CD4-positive, alpha-beta T cell (primary cell): ENCODE data around the gene GABRB2. TPM values are rescaled to one million over a fixed set of nuclear protein-coding genes. Genes with fewer than 3 reads are reported as not detected.

ENCODE experiments used
- ATAC-seq: fragments of 200-7000 bp; cut with Tn5 transposase; one replicate; pipeline ENCODE4 v1.10.0; 2022; ENCODE audit warnings: mild to moderate bottlenecking; ENCODE audit not compliant: poor library complexity
- CTCF ChIA-PET: fragments of 350-600 bp; sonication (Branson Sonifier 250); formaldehyde crosslinking; loops from one replicate; lab custom pipeline; 2021; ENCODE audit warnings: antibody characterized with exemption, inconsistent platforms; lab: Charles Lee
- POLR2A ChIA-PET: fragments of 350-600 bp; sonication (Branson Sonifier 250); formaldehyde crosslinking; loops from one replicate; lab custom pipeline; 2021; ENCODE audit warnings: antibody characterized with exemption, inconsistent platforms; lab: Charles Lee
- DNase-seq, 14 experiments: peaks; one replicate each; pipeline ENCODE4 v3.0.0-alpha.2; 2013 to 2020; ENCODE audit warnings: mixed read lengths in 2 of 14
- H3K27ac ChIP-seq, 2 donors: one replicate each; pipeline versions ENCODE4 v1.5.1 to v1.7.0; 2013; ENCODE audit warnings: low read length in 2 of 2, low read depth in 1 of 2, mild to moderate bottlenecking in 1 of 2
- H3K27me3 ChIP-seq, 2 experiments: 1 replicate in 1 of 2; 2 replicates in 1 of 2; pipeline versions ENCODE4 v1.6.1 to v1.7.0; 2013; ENCODE audit warnings: low read length in 2 of 2, control low read depth in 1 of 2, mild to moderate bottlenecking in 1 of 2, moderate library complexity in 1 of 2; ENCODE audit not compliant: insufficient read depth in 2 of 2, control insufficient read depth in 1 of 2
- H3K36me3 ChIP-seq: one replicate; pipeline ENCODE4 v1.6.1; 2013; ENCODE audit warnings: low read length, control low read depth; ENCODE audit not compliant: insufficient read depth
- H3K4me1 ChIP-seq: one replicate; pipeline ENCODE4 v1.6.1; 2013; ENCODE audit warnings: low read length, control low read depth; ENCODE audit not compliant: insufficient read depth
- H3K4me3 ChIP-seq: one replicate; pipeline ENCODE4 v1.5.1; 2013; ENCODE audit warnings: mild to moderate bottlenecking, low read length, moderate library complexity
- H3K9me3 ChIP-seq, 2 experiments: 1 replicate in 1 of 2; 2 replicates in 1 of 2; pipeline versions ENCODE4 v1.6.1 to v1.7.0; 2013; ENCODE audit warnings: low read length in 2 of 2, mild to moderate bottlenecking in 2 of 2, control low read depth in 1 of 2, moderate library complexity in 1 of 2; ENCODE audit not compliant: control insufficient read depth in 1 of 2, insufficient read depth in 1 of 2
- H3K27ac Mint-ChIP-seq: one replicate; pipeline ENCODE4 v1.8.0; 2020; ENCODE audit warnings: mixed read lengths
- H3K27me3 Mint-ChIP-seq: one replicate; pipeline ENCODE4 v1.8.0; 2021; ENCODE audit warnings: mixed read lengths
- H3K36me3 Mint-ChIP-seq: one replicate; pipeline ENCODE4 v1.8.0; 2021; ENCODE audit warnings: low read depth, mixed read lengths
- H3K4me1 Mint-ChIP-seq: one replicate; pipeline ENCODE4 v1.8.0; 2021; ENCODE audit warnings: low read depth, mixed read lengths
- H3K4me3 Mint-ChIP-seq: one replicate; pipeline ENCODE4 v1.8.0; 2020; ENCODE audit warnings: mild to moderate bottlenecking, mixed read lengths
- H3K9me3 Mint-ChIP-seq: one replicate; pipeline ENCODE4 v1.8.0; 2020; ENCODE audit warnings: mixed read lengths
- CTCF ChIP-seq: fragments of 200-600 bp; IDR thresholded peaks from one replicate; pipeline ENCODE4 v1.8.0; 2022; ENCODE audit warnings: antibody characterized with exemption, mild to moderate bottlenecking
- intact Hi-C, 2 experiments: fragments of 100-400 bp; cut with DNase I in 1 of 2; cut with micrococcal nuclease in 1 of 2; formaldehyde crosslinking; loops; one replicate each; pipeline versions ENCODE4 v1.15.1 to v1.9.0; 2023 to 2025; cut with DNase I, micrococcal nuclease
- total RNA-seq, 174 experiments: library from RNA in 2 of 174; stranded (reverse) in 2 of 174; gene quantifications; one replicate each; pipeline ENCODE4 v1.2.3 and lab custom pipeline; 2021 to 2026

GABRB2 gene
- total RNA-seq, 2 experiments from 2014 or later, result not detected

DNA sequence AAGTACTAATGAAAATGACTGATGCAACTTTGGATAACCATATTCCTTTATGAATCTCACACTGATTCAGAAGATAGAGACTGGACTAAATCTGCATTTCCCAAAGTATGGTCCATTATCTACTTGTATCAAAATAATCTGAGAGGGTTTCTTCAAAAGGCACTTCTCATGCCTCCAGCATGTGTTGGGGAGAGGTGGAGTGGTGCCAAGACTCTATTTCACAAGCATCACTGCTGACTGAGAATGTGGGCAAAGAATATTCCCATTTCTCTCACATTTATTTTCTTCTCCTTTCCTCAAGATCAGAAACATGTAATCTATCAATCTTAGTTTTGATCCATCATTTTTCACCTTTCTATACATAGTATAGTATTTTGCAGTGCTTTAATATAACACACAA, 135.4 kb downstream of the GABRB2 start:
- Histone ChIP-seq H3K27ac (no peak overlapping the region), H3K36me3 (no peaks in the 10 kb centered on the region), H3K4me3 (no peak overlapping the region), H3K9me3 (no peaks in the 10 kb centered on the region), H3K4me1 (no peaks in the 10 kb centered on the region), H3K27me3 (no peaks in the 10 kb centered on the region)
- Mint-ChIP-seq H3K27ac (no peak overlapping the region), H3K4me1 (no peaks in the 10 kb centered on the region), H3K4me3 (no peak overlapping the region), H3K27me3 (no peaks in the 10 kb centered on the region), H3K36me3 (no peaks in the 10 kb centered on the region), H3K9me3 (no peaks in the 10 kb centered on the region)
- ChIA-PET POLR2A (no interaction called here), CTCF (no interaction called here)
- no peak for ATAC-seq
- DNase-seq, result no peak
- intact Hi-C loops, result no loop called here
- TF ChIP-seq CTCF, result no peak

DNA sequence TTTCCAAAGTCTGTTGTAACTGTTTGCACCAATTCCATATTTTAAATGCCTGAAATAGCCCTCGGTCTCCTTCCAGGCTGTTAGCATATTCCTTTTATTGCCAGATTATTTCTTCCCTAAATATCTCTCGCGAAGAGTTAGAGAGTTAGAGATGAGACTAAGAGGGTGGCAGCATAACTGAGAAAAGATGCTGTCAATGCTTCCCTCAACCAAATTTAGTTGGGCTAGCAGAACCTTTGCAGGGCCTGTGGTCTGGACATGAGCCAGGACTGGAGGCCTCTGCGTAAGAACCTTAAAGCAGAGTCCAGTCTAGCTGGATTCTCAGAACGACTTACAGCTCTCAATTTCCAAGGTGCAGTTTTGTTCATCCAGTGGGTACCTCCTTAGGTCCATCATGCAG, 135.9 kb downstream of the GABRB2 start:
- no peak overlapping the region for H3K4me3 Mint-ChIP-seq
- intact Hi-C loops, result no loop called here
- no peak for ATAC-seq
- H3K4me3 ChIP-seq, result no peak overlapping the region
- H3K27ac Mint-ChIP-seq, result no peak overlapping the region
- no peaks in the 10 kb centered on the region for H3K27me3 Mint-ChIP-seq
- H3K9me3 Mint-ChIP-seq, result no peaks in the 10 kb centered on the region
- H3K27ac ChIP-seq, result no peak overlapping the region
- no peaks in the 10 kb centered on the region for H3K36me3 Mint-ChIP-seq
- no peak for TF ChIP-seq CTCF
- no peaks in the 10 kb centered on the region for H3K4me1 ChIP-seq
- no peaks in the 10 kb centered on the region for H3K36me3 ChIP-seq
- H3K4me1 Mint-ChIP-seq, result no peaks in the 10 kb centered on the region
- no peaks in the 10 kb centered on the region for H3K9me3 ChIP-seq
- no peaks in the 10 kb centered on the region for H3K27me3 ChIP-seq
- DNase-seq, result no peak
- ChIA-PET CTCF (no interaction called here), POLR2A (no interaction called here)

DNA sequence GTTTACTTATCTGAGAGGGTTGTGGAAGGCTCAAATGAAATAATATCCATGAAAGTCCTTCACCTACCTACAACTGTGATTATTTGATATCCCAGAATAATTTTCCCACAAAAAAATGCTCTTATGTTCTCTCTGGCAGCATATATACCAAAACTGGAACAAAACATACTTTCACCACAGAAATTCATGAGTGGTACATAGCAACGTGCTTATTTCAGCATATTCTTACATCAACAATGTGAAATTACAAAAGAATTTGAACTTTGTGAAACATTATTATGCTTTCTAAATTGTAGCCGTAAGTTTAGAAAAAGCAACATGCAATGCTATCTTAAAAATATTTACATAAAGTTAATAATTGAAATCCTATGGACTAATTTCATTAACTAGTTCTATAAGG, 137.1 kb downstream of the GABRB2 start:
- H3K4me1 Mint-ChIP-seq, result no peaks in the 10 kb centered on the region
- H3K27me3 Mint-ChIP-seq, result no peaks in the 10 kb centered on the region
- intact Hi-C loops, result no loop called here
- CTCF ChIA-PET, result no interaction called here
- Histone ChIP-seq H3K4me3 (no peak overlapping the region), H3K27me3 (no peaks in the 10 kb centered on the region), H3K9me3 (no peaks in the 10 kb centered on the region), H3K27ac (no peak overlapping the region), H3K36me3 (no peaks in the 10 kb centered on the region), H3K4me1 (no peaks in the 10 kb centered on the region)
- H3K27ac Mint-ChIP-seq, result no peak overlapping the region
- no peak overlapping the region for H3K4me3 Mint-ChIP-seq
- H3K9me3 Mint-ChIP-seq, result no peaks in the 10 kb centered on the region
- no peaks in the 10 kb centered on the region for H3K36me3 Mint-ChIP-seq
- DNase-seq (no peak), ATAC-seq (no peak)
- no peak for TF ChIP-seq CTCF
- POLR2A ChIA-PET, result no interaction called here
